Erythroblast (primary cell): Measurements from ENCODE around the gene SULF2.

Experiments used
- GATA1 ChIP-seq: IDR thresholded peaks from 2 replicates; pipeline ENCODE4 v1.6.1; 2011; ENCODE audit warnings: low read depth, mild to moderate bottlenecking, control low read depth, low read length, moderate library complexity
- POLR2A ChIP-seq: IDR thresholded peaks from 2 replicates; pipeline ENCODE4 v1.6.1; 2011; ENCODE audit warnings: mild to moderate bottlenecking, low read length

DNA sequence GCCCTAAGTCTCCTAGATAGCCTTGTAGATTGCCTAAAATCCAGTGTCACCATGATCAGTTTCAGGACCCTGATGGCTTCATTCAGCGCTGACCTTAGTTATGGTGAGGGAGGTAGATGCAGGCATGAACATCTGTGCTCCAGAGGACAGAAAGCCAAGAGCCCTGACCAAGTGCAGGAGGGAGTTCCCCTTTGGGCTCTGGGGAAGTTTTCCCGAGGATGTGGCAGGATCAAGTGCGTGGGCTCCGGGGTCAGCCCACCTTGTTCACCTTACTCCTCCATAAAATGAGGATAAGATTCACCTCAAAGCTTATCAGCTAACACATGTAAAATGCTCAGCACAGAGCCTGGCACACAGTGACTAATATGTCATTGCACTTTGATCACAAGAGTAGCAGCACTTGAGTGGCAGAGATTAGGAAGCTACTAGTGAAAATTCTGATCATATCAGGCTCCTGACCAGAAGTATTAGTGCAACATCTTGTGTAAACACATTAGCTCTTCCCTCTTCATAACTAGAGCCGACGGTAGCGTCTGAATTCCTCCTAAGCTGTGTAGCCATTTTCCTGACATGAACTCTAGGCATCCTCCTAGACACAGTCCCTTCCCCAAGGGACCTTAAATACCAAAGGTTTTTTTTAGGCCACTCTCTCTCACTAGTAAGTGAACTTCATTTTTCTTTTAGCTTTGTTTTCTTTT is 125.2 kb downstream of the SULF2 start:
- no peak for TF ChIP-seq POLR2A
- TF ChIP-seq GATA1, result no peak
